Measurements from ENCODE around the gene CFAP99. TPM values are rescaled to one million over a fixed set of nuclear protein-coding genes. Genes with fewer than 3 reads are reported as not detected.

CFAP99 gene
- total and polyA plus RNA-seq, 2 of the 4 experiments (the other 2 are of a cell fraction): not detected

GRCh38 chr4:2408401-2408958, 10.3 kb upstream of the CFAP99 start:
- no peak for DNase-seq
- no peak overlapping the region for H3K4me2 ChIP-seq (ENCODE audit: low read depth, low read length)
- no peak overlapping the region for H3K23ac ChIP-seq (ENCODE audit: low read depth, low read length)
- no peak overlapping the region for H4K91ac ChIP-seq (ENCODE audit: insufficient read depth, low read depth, low read length)
- POLR2A ChIA-PET (ENCODE audit: unreplicated experiment): no interaction called here
- in situ Hi-C loops (cut with MboI; ENCODE audit: low sequenced_read_pairs): no loop called here
- H3K4ac ChIP-seq (ENCODE audit: low read depth, low read length): no peak overlapping the region
- peaks cover 7% of the 10 kb centered on the region for H3K9me1 ChIP-seq (ENCODE audit: insufficient read depth, low read length)
- no peak overlapping the region for H3K18ac ChIP-seq (ENCODE audit: low read depth, low read length)
- H3K56ac ChIP-seq (ENCODE audit: extremely low read depth, insufficient read depth, low read length): no peak overlapping the region
- H2BK5ac ChIP-seq (ENCODE audit: low read depth, low read length, poor library complexity, severe bottlenecking): no peak overlapping the region
- H4K5ac ChIP-seq (ENCODE audit: low read depth, low read length): no peak overlapping the region
- H3K36me3 ChIP-seq (ENCODE audit: control insufficient read depth, insufficient read depth, low read length): no peaks in the 10 kb centered on the region
- no peak overlapping the region for H3K9ac ChIP-seq (ENCODE audit: low read depth, low read length)
- no peak overlapping the region for H4K8ac ChIP-seq (ENCODE audit: low read depth in 2 of 2, low read length in 2 of 2)
- H4K20me1 ChIP-seq (ENCODE audit: insufficient read depth, low read length): no peaks in the 10 kb centered on the region
- no peak overlapping the region for H2BK120ac ChIP-seq (ENCODE audit: low read depth, low read length)
- H2AK9ac ChIP-seq (replicated peaks; ENCODE audit: low read depth, low read length, poor library complexity): peak overlapping the region; percentile 50
- no peaks in the 10 kb centered on the region for H3K9me3 ChIP-seq (ENCODE audit: control insufficient read depth, insufficient read depth, low read length)
- WGBS, 2 experiments (ENCODE audit: extremely low coverage in 2 of 2, insufficient read length in 1 of 2): 69% methylated on average over 10 of the region's 15 CpGs; no CpG with 5 or more reads in 1 of the 2 experiments
- CTCF ChIA-PET: no interaction called here
- BruUV-seq (replicated peaks): no TSS peak
- no peak for TF ChIP-seq RCOR1 (IDR thresholded peaks at IDR 0.05; ENCODE audit: insufficient replicate concordance, low read length)
- TF ChIP-seq POLR2A (IDR thresholded peaks at IDR 0.05; ENCODE audit: low read depth, low read length): no peak
- TF ChIP-seq NFE2L2 (IDR thresholded peaks at IDR 0.05; ENCODE audit: low read depth, low read length): no peak
- no peak for TF ChIP-seq RAD21 (IDR thresholded peaks at IDR 0.05; ENCODE audit: low read length)
- no peak for TF ChIP-seq BHLHE40 (IDR thresholded peaks at IDR 0.05; ENCODE audit: low read depth, low read length)
- TF ChIP-seq RFX5 (IDR thresholded peaks at IDR 0.05; ENCODE audit: low read depth, low read length): no peak
- no peak for TF ChIP-seq CTCF (conservative IDR thresholded peaks at IDR 0.05; ENCODE audit: low read depth, low read length)
- no peak for TF ChIP-seq SMC3 (IDR thresholded peaks at IDR 0.05; ENCODE audit: low read depth, low read length)
- no peak for TF ChIP-seq CEBPB (IDR thresholded peaks at IDR 0.05; ENCODE audit: low read depth, low read length)
- TF ChIP-seq MAZ (IDR thresholded peaks at IDR 0.05; ENCODE audit: borderline replicate concordance, low read depth, low read length): no peak
- TF ChIP-seq ELK1 (IDR thresholded peaks at IDR 0.05; ENCODE audit: borderline replicate concordance, low read depth, low read length): no peak
- no peak for TF ChIP-seq MXI1 (IDR thresholded peaks at IDR 0.05; ENCODE audit: borderline replicate concordance, low read depth, low read length)
- TF ChIP-seq USF2 (IDR thresholded peaks at IDR 0.05; ENCODE audit: low read depth, low read length): no peak
- TF ChIP-seq CHD1 (IDR thresholded peaks at IDR 0.05; ENCODE audit: low read depth, low read length): no peak
- no peak for TF ChIP-seq MAFK (IDR thresholded peaks at IDR 0.05; ENCODE audit: low read depth, low read length)
- no peak for TF ChIP-seq FOS (IDR thresholded peaks at IDR 0.05; ENCODE audit: low read depth, low read length)
- no peak overlapping the region for H2AK5ac ChIP-seq (ENCODE audit: low read depth, low read length)
- intact Hi-C loops (cut with micrococcal nuclease): no loop called here
- peaks cover 7% of the 10 kb centered on the region; the same call in 1 of the 2 replicates for H3K27me3 ChIP-seq (ENCODE audit: control insufficient read depth, insufficient read depth, low read length)
- H2AFZ ChIP-seq (replicated peaks; ENCODE audit: low read length, poor library complexity): peak overlapping the region; percentile 14
- H3K4me3 ChIP-seq (ENCODE audit: insufficient read depth, low read depth, low read length): no peak overlapping the region
- dilution Hi-C loops (cut with HindIII; ENCODE audit: low sequenced_read_pairs, unreplicated experiment): no loop called here
- peaks cover 0 to under 1% of the 10 kb centered on the region in 2 experiments; a peak in 1 of 4 replicates for H3K79me1 ChIP-seq (ENCODE audit: low read depth in 1 of 2, low read length in 2 of 2)
- no peak overlapping the region for H3K27ac ChIP-seq (ENCODE audit: insufficient read depth, low read length)
- no peak overlapping the region for H3K14ac ChIP-seq (replicated peaks; ENCODE audit: low read depth, low read length)
- ATAC-seq (ENCODE audit: low read depth): no peak
- H2BK15ac ChIP-seq (ENCODE audit: low read depth, low read length): no peak overlapping the region
- no peak overlapping the region for H2BK20ac ChIP-seq (ENCODE audit: low read depth, low read length)
- peaks cover 11% of the 10 kb centered on the region for H3K4me1 ChIP-seq (ENCODE audit: control insufficient read depth, insufficient read depth, low read length)

Data from IMR-90 (cell line).